ENCODE data around the gene ASB4.
A peak's percentile ranks its signal among the peaks of the same experiment; 100 is the strongest.

The ASB4 gene

GRCh38 chr7:95476072-95476847 lies 9.5 kb upstream of the ASB4 start:
- H3K9me3 Mint-ChIP-seq, result no peaks in the 10 kb centered on the region
- no peaks in the 10 kb centered on the region for H3K36me3 Mint-ChIP-seq (ENCODE audit: low read depth)
- H3K4me3 Mint-ChIP-seq, result peak overlapping the region in 2 of 3 experiments; percentile 28 to 54
- TF ChIP-seq CTCF (IDR thresholded peaks at IDR 0.05; ENCODE audit: unreplicated experiment in 3 of 3), result no peak
- no peaks in the 10 kb centered on the region for H3K27me3 Mint-ChIP-seq (ENCODE audit: low read depth)
- H3K27ac Mint-ChIP-seq, result peak overlapping the region; percentile 89 to 91 (median 89)
- H3K4me1 Mint-ChIP-seq, result peaks cover 77% of the 10 kb centered on the region

DNA sequence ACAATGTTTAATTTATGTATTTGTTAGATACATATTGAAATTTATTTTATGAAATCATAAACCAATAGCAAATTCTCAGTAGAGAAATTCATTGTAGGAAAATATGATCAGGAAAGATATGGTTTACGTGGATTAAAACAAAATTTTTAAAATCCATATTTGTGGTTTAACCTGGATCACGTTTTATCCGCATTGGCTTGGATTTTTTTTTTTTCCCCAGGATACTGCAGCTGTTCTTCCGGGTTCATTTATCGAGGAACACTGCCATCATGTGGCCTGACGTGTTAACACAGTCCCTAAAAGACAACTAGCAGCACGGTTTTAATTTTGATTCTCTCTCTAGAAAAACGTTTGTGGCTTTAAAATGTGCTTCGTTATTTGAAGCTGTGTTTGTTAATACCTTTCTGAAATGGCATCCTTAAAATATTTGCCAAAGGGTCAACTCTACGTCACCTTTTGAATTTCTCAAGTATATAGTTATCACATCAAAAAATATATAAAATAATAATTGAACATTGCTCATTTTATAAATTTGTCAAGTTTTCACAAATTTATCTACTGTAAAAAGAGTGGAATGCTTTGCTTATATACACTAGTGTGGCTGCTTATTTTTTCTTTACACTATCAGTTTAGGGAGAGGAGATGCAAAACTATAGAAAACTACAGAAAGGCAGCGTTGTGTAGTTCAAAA lies 8.7 kb upstream of the ASB4 start:
- Mint-ChIP-seq H3K9me3 (no peaks in the 10 kb centered on the region), H3K27ac (peak overlapping the region; percentile 89 to 91 (median 89)), H3K4me1 (peaks cover 76% of the 10 kb centered on the region), H3K27me3 (ENCODE audit: low read depth) (no peaks in the 10 kb centered on the region), H3K4me3 (peak overlapping the region; percentile 9 to 54 (median 28)), H3K36me3 (ENCODE audit: low read depth) (no peaks in the 10 kb centered on the region)
- peak; percentile 75 to 87 (median 84) for TF ChIP-seq CTCF (IDR thresholded peaks at IDR 0.05; ENCODE audit: unreplicated experiment in 3 of 3)

- peak overlapping the region in 2 of 3 experiments; percentile 9 to 19 for H3K4me3 Mint-ChIP-seq
- peak overlapping the region; percentile 90 to 91 (median 90) for H3K27ac Mint-ChIP-seq
- no peaks in the 10 kb centered on the region for H3K36me3 Mint-ChIP-seq (ENCODE audit: low read depth)
Measured at GRCh38 chr7:95478272-95479037, 7.3 kb upstream of the ASB4 start.

DNA sequence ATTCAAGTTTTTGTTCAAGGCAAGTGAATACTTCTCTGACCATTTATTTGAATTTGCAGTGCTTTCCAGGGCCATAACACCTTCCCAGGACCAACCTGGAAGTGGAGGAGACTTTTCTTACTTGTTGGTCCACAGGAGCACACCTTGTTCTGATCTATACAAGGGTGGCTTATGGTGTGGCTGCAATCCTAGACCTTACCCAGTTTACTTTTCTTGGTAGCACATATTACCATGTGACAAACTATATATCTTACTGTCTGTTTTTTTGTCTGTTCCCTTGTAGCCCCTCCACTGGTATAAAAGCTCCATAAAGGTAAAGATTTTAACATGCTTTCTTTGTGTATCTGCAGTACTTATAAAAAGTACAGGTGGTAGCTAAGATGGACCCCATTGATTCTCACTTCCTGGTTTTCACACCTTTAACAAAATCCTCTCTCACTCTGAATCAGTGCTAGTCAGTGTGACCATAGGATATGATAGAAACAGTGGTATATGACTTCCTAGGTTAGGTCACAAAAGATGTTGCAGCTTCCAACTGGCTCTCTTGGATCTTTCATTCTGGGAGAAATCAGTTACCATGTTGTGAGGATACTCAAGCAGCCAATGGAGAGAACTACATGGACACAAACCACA lies 5.6 kb upstream of the ASB4 start:
- TF ChIP-seq CTCF (IDR thresholded peaks at IDR 0.05; ENCODE audit: unreplicated experiment in 3 of 3), result no peak

More at GRCh38 chr7:95478272-95479037, 7.3 kb upstream of the ASB4 start:
- H3K4me1 Mint-ChIP-seq, result peaks cover 62% of the 10 kb centered on the region
- no peaks in the 10 kb centered on the region for H3K27me3 Mint-ChIP-seq (ENCODE audit: low read depth)
- peaks cover 4% of the 10 kb centered on the region for H3K9me3 Mint-ChIP-seq
- TF ChIP-seq CTCF (IDR thresholded peaks at IDR 0.05; ENCODE audit: unreplicated experiment in 3 of 3), result peak in 2 of 3 experiments; percentile 38 to 49

GRCh38 chr7:95481271-95482165 lies 4.2 kb upstream of the ASB4 start:
- Mint-ChIP-seq H3K4me3 (no peak overlapping the region), H3K9me3 (peaks cover 4% of the 10 kb centered on the region), H3K27me3 (ENCODE audit: low read depth) (no peaks in the 10 kb centered on the region), H3K36me3 (ENCODE audit: low read depth) (no peaks in the 10 kb centered on the region), H3K4me1 (peaks cover 60% of the 10 kb centered on the region), H3K27ac (peak overlapping the region in 1 of 3 experiments; percentile 22)
- no peak for TF ChIP-seq CTCF (IDR thresholded peaks at IDR 0.05; ENCODE audit: unreplicated experiment in 3 of 3)

More for the DNA sequence above, 5.6 kb upstream of the ASB4 start:
- H3K4me1 Mint-ChIP-seq, result peaks cover 55% of the 10 kb centered on the region
- H3K4me3 Mint-ChIP-seq, result no peak overlapping the region
- peaks cover 4% of the 10 kb centered on the region for H3K9me3 Mint-ChIP-seq
- peak overlapping the region in 1 of 3 experiments; percentile 49 for H3K27ac Mint-ChIP-seq
- no peaks in the 10 kb centered on the region for H3K36me3 Mint-ChIP-seq (ENCODE audit: low read depth)
- no peaks in the 10 kb centered on the region for H3K27me3 Mint-ChIP-seq (ENCODE audit: low read depth)
